GM18858 (cell line): ENCODE data around the gene FNDC8.
"Not testable (repeated sequence)": the region's sequence is repeated elsewhere in the genome, so short reads cannot be mapped to it uniquely, and the experiment has no call there.

Source experiments
- ATAC-seq: cut with Tn5 transposase; IDR thresholded peaks from one replicate; pipeline ENCODE4 v1.9.1; 2021; ENCODE audit not compliant: unreplicated experiment

The FNDC8 gene

GRCh38 chr17:35094902-35095301 lies 26.5 kb upstream of the FNDC8 start:
- ATAC-seq: no peak

GRCh38 chr17:35095741-35096140 lies 25.7 kb upstream of the FNDC8 start:
- ATAC-seq: no peak

- ATAC-seq: no peak
These were observed 23.6 kb upstream of the FNDC8 start for GRCh38 chr17:35097776-35098175.

GRCh38 chr17:35099908-35100307 lies 21.5 kb upstream of the FNDC8 start:
- no peak for ATAC-seq

- no peak for ATAC-seq
These were observed 20.4 kb upstream of the FNDC8 start for GRCh38 chr17:35101036-35101435.

- no peak for ATAC-seq
These were observed 19.7 kb upstream of the FNDC8 start for GRCh38 chr17:35101725-35102124.

- no peak for ATAC-seq
These were observed 18.1 kb upstream of the FNDC8 start for GRCh38 chr17:35103271-35103670.

- ATAC-seq: no peak
These were observed 16.5 kb upstream of the FNDC8 start for GRCh38 chr17:35104844-35105450.

GRCh38 chr17:35110791-35111190 lies 10.6 kb upstream of the FNDC8 start:
- ATAC-seq: not testable (repeated sequence)

- ATAC-seq: no peak
These were observed 4.6 kb upstream of the FNDC8 start for GRCh38 chr17:35116845-35117244.

- ATAC-seq: no peak
These were observed 3.4 kb upstream of the FNDC8 start for GRCh38 chr17:35117984-35118383.

GRCh38 chr17:35119370-35120165 lies 1.8 kb upstream of the FNDC8 start, which contains the start of gene RAD51D:
Gene RAD51D (minus strand): TSS chr17:35119860. CDS start chr17:35119613, 247 bp downstream.
- no peak for ATAC-seq

GRCh38 chr17:35127751-35128514 lies 6.5 kb downstream of the FNDC8 start:
- no peak for ATAC-seq

GRCh38 chr17:35129154-35129972 lies 7.9 kb downstream of the FNDC8 start:
- no peak for ATAC-seq

- ATAC-seq: no peak
These were observed 8.5 kb downstream of the FNDC8 start for GRCh38 chr17:35129973-35130351.

- no peak for ATAC-seq
These were observed 9.0 kb downstream of the FNDC8 start for GRCh38 chr17:35130392-35130791.

GRCh38 chr17:35132099-35132498 lies 10.7 kb downstream of the FNDC8 start:
- no peak for ATAC-seq

GRCh38 chr17:35132816-35133550 lies 11.6 kb downstream of the FNDC8 start:
- no peak for ATAC-seq

- no peak for ATAC-seq
These were observed 13.9 kb downstream of the FNDC8 start for GRCh38 chr17:35135322-35135721.

- no peak for ATAC-seq
These were observed 16.8 kb downstream of the FNDC8 start for GRCh38 chr17:35138218-35138617.
